Activated CD4-positive, alpha-beta T cell treated with anti-CD3 and anti-CD28 coated beads, Interleukin-2, amount 50 U/mL, for 4 hours (primary cell): Measurements from ENCODE around the gene ZBTB43.

ENCODE experiments used
- DNase-seq, 2 experiments: peaks; one replicate each; pipeline ENCODE4 v3.0.0-alpha.2; 2020

The ZBTB43 gene

DNA sequence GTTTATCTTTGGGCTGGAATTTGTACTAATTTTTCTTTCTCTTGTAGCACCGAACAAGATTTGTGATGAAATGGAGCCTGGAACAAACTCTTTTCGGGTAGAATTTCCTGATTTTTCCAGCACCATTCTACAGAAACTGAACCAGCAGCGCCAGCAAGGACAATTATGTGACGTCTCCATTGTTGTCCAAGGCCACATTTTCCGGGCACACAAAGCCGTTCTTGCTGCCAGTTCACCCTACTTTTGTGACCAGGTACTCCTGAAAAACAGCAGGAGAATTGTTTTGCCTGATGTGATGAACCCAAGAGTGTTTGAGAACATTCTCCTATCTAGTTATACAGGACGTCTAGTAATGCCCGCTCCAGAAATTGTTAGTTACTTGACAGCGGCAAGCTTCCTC is 27.6 kb downstream of the ZBTB43 start:
- no peak for DNase-seq

DNA sequence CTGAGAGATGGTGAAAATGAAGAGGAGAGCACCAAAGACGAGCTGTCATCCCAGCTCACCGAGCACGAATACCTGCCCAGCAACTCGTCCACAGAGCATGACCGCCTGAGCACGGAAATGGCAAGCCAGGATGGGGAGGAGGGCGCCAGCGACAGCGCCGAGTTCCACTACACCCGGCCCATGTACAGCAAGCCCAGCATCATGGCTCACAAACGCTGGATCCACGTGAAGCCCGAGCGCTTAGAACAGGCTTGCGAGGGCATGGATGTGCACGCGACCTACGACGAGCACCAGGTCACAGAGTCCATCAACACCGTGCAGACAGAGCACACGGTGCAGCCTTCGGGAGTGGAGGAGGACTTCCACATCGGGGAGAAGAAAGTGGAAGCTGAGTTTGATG is 28.2 kb downstream of the ZBTB43 start:
- DNase-seq: no peak

DNA sequence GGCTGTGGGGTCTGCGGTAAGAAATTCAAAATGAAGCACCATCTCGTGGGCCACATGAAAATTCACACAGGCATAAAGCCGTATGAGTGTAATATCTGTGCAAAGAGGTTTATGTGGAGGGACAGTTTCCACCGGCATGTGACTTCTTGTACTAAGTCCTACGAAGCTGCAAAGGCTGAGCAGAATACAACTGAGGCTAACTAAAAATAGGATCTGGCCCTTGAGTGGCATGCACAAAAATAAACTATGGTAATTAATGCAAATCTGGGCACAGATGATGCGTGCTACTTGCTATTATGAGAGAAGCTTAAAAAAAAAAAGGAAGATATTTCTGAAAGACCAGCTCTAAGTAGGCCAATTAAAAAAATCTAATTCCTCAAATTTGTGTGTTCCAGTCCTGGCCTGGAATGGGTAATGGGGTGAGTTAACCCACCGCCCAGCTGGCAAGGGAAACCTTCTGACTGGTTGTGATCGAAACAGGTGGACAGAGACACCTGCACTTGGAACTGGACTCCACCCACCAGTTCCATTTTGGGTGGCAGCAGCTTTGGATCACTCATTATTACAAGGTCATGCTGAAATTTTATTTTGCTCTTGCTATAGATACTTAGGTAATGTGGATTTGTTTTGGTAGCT is 29.0 kb downstream of the ZBTB43 start:
- no peak for DNase-seq

DNA sequence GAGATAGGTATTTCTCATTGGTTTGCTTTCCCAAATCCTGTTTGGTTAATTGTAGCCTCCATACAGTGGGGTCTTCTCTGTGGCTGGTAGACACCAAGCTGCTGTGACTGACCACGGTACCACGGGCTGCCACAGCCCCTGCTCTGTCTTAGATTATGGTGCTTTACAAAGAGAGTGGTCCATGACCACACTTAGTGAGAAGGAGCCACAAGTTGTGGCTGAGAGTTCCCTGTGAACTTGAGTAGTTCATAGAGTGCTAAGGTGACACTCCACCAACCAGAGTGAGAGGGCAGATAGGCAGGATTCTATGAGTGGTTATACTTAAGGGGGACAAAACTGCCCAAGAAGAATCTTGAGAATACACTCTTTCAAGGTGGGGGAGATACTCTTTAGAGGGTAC is 29.8 kb downstream of the ZBTB43 start:
- no peak for DNase-seq

DNA sequence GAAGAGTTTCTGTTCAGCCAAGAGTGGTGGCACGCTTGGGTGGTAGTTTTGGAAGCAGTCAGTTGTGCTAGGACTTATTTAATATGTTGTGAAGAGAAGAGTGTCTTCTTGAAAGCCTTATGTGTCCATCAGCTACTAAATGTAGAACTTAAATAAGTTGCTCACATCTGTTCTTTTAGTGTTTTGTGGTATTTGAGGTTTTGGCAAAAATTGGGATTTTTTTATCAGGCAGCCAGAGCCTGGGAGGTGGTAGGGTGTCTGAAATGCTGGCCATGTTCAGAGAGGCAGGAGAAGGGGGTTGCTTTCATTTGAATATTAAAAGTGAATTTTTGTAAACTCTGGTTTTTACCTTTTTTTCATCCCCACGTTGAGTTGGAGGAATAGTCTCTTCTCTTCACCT is 31.4 kb downstream of the ZBTB43 start:
- DNase-seq: no peak

DNA sequence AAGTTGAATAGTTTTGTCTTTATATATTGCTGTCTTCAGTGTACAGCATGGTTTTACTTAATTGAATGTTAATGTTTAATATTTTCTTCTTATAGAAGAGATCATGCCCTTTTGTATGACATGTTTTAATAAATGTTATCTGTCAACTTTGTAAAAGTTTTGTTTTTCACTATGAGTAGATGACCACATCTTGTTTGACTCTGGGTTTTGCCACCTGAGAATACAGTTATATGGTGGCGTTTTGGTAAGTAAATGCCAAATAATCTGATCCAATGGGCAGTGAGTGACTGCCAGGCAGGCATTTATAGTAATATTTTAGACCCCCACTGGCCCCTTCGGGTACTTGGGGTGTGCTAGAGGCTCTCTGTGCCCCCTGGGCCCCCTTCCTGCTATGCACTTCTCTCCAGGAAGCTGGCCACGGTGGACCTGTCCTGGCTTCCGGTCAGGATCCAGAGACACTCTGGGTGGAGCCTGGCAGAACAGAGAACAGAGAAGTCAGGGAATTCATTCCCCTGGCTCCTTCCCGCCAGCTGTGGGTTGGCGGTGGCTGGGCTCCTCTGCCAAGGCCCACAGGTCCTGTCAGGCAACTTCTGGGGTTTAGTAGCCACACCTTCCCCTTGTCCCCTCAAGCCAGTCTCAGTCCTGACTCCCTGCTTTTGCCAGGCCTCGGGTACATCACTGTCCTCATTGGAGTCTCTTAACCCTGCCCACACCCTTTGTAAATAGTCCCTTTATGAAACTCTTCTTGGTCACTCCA is 33.4 kb downstream of the ZBTB43 start:
- no peak for DNase-seq

DNA sequence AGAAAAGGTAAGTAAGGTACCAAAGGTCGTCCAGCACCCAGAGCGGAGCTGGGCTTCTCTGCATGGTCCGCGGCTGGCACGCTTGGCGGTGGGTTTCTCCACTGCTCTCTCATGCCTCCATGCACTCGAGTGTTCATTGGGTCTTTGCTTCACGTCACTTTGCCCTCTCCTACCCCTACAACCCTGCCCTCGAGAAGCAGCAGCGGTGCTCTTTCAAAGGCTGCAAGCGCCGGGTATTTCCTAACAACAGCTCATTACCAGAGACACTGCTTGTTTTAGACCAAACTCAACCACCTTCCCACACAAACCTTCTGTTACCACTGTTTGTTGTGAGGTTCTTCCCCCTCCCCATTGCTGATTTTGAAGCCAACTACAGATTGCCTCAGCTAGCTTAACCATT is 34.1 kb downstream of the ZBTB43 start:
- DNase-seq: no peak

DNA sequence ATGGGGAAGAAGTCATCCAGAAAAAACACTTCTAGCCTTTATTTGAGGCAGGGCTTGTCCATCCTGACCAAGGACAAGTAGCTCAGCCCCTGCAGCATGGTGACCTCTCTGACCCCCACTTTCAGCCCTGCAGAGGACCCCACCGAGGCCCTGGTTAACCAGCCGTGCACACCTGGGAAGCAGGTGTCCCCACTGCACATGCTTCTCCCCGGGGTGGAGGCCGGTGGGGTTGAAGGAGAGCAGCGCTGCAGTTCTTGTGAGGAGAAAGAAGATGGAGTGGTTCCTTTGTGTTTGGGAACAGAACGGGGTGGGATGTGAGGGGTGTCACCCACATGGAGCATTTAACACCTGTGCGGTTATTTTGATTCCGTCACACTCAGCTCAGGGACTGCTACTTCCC is 34.5 kb downstream of the ZBTB43 start:
- DNase-seq: no peak

DNA sequence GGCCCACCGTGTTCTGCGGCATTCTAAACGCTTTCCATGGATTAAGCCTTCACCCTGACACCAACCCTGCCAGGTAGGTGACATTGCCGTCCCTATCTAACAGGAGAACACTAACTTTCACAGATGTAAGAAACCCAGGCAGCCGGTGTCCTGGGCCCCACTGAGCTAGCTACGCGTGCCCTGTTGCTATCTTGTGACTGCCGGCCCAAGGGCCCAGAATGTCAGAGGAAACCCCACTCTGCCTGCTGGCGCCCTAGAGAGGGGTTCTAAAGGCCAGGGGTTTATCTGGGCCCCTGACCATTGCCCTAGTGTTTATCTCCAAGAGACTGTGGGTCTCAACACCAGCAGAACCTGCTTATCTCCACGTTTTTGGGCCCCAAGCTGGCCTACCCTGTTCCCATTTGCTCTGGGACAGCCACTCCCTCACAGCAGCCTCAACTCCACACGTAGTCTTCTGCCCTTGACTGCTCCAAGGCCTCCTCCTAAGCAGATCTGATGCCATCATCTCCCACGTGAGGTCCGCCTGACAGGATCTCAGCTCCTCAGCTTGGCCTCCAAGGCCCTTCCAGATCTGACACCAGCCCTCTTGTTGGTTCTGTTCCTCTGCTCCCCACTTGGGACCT is 37.5 kb downstream of the ZBTB43 start:
- no peak for DNase-seq

DNA sequence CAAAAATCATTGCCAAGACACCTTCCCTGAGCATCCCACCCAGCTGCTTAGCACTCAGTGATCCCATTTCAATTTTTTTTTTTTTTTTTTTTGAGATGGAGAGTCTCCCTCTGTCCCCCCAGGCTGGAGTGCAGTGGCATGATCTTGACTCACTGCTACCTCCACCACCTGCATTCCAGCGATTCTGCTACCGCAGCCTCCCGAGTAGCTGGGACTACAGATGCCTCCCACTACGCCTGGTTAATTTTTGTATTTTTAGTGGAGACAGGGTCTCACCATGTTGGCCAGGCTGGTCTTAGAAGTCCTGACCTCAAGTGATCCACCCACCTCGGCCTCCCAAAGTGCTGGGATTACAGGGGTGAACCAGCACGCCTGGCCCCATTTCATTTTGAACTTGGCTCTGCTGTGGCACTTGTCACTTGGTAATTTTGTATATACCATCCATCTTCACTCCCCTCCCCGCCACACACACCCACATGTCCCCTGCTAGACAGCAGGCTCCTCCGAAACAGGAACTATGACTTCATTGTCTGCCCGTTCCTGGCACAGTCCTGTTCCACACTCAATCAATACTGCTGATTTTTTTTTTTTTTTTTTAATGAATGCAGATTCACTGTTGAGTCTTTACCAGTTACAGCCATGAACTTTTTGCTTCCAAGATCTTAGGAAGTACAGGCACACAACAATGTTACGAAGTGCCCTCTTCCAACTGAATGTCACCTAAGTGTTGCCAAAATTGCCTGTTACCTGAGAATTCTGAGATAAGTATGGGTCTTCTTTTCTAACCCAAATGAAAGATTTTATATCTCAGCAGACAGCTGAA is 38.3 kb downstream of the ZBTB43 start:
- no peak for DNase-seq

DNA sequence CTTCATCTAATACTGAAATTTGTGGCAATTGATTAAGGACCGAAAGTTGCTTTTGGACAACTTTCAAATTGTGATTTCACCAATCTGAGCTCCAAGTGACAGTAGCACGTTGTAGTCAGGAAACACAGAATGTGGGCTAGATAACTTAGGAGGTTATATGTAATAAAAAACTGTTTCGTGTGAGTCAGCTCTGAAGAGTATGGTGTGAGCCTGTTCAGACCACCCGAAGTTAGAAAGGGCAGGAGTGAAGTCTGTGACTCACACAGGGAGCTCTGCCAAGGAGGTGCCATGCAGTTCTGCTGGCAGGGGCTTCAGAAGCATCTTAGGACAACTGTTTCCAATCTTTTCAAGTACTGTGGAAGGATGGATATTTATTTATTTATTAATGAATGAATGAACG is 39.2 kb downstream of the ZBTB43 start:
- DNase-seq: no peak

DNA sequence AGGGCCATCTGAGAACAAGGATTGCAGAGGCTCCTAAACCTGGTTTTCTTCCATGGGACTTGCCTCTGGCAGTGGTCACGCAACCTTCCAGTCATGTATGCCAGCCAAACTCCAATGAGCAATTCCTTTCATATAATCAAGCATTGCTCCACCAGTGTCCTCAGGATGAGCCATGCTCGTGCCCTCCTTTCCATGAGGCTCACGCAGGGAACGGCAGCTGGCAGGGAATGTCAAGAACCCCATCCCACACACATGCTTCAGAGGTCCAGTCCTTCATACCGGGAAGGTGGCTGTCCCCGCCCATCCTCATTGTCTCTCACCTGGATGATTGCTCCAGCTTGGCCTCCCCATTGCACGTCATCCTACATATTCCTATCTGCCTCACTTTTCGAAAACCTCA is 42.2 kb downstream of the ZBTB43 start:
- DNase-seq: no peak

DNA sequence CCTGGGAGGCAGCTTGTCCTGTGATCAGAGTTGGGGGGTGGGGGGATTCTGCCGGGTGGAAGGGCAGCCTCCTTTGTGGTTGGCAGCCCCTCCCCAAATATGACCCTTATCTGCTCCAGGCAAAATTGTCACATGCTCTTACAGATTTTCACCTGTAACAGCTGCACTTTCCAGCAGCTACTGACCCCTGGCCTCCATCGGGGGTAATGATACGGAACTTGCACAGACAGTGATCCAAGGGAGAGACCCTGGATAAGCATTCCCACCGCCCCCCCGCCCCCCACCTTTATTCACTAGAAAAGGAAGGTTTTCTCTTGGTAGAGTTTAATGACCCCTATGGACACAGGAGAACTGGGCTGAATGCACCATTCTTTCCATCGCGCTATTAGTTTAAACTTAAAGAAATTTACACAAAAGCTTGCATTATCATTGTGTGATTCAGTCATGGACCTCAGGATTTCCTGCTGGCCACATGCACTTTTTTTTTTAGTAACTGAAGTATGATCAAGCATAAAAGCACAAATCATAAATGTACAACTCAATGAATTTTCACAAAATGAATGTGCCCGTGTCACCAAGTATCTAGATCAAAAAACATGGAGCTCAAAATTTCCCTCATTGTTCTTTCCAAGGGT is 44.9 kb downstream of the ZBTB43 start:
- DNase-seq: no peak

DNA sequence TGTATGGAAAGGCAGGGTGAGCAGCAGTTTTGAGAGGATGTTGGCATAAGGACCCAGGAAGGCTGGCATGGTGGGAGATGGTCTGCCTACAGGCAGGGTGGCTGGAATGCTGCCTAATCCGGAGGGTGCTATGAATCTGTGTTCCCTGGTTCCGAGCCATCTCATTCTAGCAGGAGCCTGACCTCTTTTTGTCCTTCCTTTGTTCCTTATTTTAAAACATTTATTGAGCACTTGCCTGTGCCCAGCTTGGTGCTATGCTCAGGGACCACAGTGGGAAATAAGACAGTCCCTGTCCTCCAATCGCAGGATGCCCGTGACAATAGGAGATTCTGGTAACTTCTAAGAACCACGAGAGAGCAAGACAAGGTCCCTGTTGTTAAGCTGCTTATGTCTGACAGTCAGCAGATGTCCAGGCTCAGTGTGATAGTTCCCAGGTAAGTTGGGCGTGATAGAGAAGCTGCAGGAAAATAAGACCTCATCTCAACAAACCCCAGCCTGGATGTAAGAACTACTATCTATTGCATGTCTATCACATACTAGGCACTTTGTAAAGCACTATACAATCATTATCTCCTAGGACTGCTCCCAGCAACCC is 46.5 kb downstream of the ZBTB43 start:
- no peak for DNase-seq

DNA sequence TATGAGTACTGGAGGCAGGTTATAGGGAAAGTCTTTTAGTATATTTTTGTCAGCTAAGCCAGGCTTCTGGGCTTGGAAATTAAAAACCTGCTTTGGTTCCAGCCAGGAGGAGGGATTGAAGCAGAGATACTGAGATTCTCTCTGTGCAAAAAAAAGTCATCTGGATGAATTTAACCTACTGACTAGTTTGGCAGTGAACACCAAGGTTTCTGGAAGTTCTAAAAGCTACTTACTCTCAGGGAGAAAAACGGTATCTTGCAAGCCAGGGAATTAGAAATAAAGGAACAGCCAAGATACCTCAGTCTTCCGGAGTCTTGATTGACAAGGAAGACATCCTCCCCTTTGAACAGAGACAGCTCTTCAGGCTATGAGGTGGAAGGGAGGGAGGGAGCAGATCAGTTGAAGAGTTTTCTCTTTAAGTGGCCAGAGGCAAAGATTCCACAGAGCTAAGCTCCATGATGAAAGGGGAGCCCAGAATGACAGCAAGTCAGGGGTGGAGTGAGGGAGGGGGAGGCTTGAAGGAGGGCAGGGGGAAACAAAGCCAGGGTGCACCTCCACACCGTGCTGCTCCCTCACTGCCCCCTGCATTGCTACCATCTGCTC is 47.3 kb downstream of the ZBTB43 start:
- DNase-seq: no peak

DNA sequence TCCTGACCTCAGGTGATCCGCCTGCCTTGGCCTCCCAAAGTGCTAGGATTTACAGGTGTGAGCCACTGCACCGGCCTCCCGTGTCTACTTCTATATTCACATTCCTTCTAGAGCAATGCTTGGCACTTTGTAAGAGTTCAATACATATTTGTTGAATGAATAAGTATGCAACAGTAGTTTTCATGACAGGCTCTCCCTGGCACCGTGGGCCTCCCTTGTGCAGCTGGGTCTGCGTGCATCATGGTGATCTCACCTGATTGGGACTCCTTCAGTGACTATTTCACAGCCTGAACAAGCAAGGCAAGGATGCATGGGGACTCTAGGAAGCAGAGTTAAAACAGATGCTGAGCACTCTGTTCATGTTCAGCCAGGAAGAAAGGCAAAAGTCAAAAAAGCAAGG is 48.8 kb downstream of the ZBTB43 start:
- no peak for DNase-seq

DNA sequence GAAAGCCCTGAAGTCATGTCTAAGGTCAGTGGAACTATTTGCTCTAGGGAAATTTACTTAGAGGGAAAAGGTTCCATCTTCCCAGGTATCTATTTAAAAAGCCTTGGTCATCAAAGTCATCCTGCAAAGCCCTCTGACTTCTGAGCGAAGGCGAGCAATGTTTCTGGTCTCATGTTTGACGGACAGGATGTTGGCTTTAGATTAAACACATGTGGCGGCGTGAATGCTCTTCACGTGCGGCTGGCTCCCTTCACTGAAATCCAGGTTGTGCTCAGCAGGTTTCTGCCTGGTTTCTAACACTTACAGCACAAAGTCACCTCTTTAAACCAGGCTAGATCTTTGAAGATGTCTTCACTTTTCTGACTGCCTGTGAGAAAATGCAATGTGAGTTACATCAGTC is 49.9 kb downstream of the ZBTB43 start:
- DNase-seq: no peak

DNA sequence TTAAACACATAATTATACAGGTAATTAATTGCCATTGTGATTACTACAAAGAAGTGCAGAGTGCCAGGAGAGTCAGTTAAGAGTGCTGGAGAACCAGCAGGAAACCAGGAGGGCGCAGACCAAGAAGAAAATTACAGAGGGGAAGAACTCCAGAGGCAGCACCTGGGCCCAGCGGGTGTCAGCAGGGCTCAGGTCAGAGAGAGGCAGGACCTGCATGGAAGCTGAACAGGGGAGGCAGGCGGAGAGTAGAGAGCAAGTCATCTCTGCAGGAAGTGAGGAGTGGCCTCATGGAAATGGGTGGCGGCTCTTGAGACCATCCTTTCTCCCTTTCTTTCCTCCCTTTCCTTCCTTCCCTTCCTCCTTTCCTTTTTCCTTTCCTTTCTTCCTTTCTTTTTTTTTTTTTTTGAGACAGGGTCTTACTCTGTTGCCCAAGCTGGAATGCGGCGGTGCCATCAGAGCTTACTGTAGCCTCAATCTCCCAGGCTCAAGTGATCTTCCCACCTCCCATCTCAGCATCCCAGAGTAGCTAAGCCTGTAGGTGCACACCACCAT is 51.6 kb downstream of the ZBTB43 start:
- DNase-seq: no peak

DNA sequence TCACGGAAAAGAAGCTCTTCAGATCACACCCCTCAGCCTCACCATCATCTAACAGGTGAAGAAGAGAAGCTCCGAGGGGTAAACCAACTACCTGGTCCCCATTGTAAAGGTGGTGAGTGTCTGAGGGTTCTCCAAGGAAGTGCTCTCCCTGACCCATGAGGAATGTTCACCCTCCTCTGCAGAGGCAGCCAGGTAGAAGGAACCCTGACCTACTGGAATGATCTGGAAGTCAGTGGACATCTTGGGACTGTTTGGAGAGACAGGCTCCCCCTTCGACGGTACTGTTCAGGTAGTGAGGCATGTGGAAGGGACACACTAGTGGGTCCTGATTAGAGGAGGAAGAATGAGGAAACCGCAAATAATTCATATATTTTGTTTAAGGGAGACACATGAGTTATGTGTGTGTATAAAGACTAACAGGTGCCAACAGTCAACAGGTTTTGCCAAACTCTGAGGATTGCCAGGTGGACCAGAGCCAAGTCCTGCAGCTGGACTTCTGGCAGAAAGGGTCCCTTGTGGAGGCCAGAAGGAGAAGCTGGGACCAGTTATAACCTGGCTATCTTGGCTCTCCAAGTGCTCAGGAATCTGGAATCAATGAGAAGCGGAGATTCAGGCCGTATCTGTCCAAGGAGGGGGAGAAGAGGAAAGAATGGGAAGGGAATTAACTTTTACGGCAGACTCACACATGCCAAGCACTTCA is 52.6 kb downstream of the ZBTB43 start:
- no peak for DNase-seq

DNA sequence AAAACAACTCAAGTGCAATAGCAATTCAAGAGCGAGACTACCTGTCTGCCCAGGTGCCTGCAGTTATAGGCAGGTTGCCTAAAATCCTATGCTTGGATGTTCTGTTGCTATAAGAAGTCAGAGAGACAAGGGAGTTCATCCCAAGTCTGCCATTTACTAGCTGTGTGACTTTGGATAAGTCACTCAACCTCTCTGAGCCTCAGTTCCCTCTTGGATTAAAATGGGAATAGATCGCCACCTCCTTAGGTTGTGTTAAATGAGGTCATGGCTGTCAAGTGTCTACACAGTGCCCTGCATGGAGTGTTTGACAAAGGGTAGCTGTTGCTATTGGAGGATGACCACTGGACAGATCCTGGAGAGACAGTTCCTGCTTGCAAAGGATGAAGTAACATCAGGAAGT is 54.3 kb downstream of the ZBTB43 start:
- DNase-seq: no peak

DNA sequence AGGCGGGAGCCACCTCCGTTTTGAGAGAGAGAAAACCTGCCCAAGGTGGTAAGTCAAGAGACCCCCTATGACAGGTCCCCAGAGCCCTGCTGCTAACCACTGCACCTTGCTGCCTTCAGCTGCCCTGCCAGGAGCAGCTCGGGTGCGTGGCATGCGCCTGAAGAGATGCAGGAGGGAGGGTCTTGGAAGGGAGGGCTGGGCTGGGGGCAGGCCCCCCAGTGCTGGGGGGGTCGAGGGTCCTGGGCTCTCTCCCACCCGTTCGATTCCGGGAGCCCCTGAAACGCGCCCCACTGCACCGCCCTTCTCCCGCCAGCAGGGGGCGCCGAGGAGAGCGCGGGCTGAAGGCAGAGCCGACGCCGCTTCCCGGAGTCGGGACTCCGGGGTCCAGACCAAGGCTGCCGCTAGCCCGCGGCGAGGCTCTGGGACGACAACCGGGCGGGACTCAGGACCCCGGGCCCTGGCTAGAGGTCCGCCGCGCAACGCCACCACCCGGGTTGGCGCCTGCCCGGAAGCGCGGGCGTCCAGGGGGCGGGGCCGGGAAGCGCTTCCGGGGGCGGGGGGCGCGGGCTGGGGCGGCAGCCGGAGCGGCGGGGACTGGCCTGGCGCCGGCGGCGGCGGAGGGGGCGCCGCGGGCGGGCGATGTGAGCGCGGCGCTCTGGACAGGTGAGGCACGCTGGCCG is 55.4 kb downstream of the ZBTB43 start, which contains the start of gene ZBTB34:
Gene ZBTB34, plus strand, starts transcription at position 563 of the 680 bp plus-strand sequence. CDS start 18,761 bp downstream, outside the sequence.
- peak; percentile 62 for DNase-seq
